GM12864 (cell line): Measurements from ENCODE around the gene PLEKHG5.

Experiments
- DNase-seq: peaks from one replicate; pipeline ENCODE4 v3.0.0-alpha.2; 2011; ENCODE audit warnings: low read depth
- H3K4me3 ChIP-seq: 2 replicates; pipeline ENCODE4 v1.5.1; 2011; ENCODE audit warnings: mild to moderate bottlenecking, low read depth, low read length, control low read depth
- CTCF ChIP-seq: IDR thresholded peaks from 2 replicates; pipeline ENCODE4 v1.5.1; 2011; ENCODE audit warnings: low read depth, mild to moderate bottlenecking, moderate library complexity, low read length, control low read depth, inconsistent platforms; ENCODE audit errors: missing control alignments

The PLEKHG5 gene

GRCh38 chr1:6419397-6419803, 72.1 kb downstream of the PLEKHG5 start:
- DNase-seq = no peak
- no peak overlapping the region; the same call in 1 of the 2 replicates for H3K4me3 ChIP-seq
- TF ChIP-seq CTCF = no peak

GRCh38 chr1:6418668-6419396, 72.6 kb downstream of the PLEKHG5 start:
- no peak for DNase-seq
- no peak overlapping the region for H3K4me3 ChIP-seq
- TF ChIP-seq CTCF = no peak

GRCh38 chr1:6417961-6418667, 73.4 kb downstream of the PLEKHG5 start:
- no peak overlapping the region for H3K4me3 ChIP-seq
- DNase-seq = no peak
- TF ChIP-seq CTCF = no peak
